ENCODE results near the gene TRANK1.

DNA sequence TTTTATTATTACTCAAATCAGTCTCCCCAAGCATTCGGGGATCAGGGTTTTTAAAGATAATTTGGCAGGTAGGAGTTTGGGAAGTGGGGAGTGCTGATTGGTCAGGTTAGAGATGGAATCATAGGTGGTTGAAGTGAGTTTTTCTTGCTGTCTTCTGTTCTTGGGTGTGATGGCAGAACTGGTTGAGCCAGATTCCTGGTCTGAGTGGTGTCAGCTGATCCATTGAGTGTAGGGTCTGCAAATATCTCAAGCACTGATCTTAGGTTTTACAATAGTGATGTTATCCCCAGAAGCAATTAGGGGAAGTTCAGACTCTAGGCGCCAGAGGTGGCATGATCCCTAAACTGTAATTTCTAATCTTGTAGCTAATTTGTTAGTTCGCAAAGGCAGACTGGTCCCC, 20.6 kb upstream of the TRANK1 start:
- TF ChIP-seq, protein P1, sequence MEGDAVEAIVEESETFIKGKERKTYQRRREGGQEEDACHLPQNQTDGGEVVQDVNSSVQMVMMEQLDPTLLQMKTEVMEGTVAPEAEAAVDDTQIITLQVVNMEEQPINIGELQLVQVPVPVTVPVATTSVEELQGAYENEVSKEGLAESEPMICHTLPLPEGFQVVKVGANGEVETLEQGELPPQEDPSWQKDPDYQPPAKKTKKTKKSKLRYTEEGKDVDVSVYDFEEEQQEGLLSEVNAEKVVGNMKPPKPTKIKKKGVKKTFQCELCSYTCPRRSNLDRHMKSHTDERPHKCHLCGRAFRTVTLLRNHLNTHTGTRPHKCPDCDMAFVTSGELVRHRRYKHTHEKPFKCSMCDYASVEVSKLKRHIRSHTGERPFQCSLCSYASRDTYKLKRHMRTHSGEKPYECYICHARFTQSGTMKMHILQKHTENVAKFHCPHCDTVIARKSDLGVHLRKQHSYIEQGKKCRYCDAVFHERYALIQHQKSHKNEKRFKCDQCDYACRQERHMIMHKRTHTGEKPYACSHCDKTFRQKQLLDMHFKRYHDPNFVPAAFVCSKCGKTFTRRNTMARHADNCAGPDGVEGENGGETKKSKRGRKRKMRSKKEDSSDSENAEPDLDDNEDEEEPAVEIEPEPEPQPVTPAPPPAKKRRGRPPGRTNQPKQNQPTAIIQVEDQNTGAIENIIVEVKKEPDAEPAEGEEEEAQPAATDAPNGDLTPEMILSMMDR (IDR thresholded peaks at IDR 0.05 in 8 of 11, conservative IDR thresholded peaks at IDR 0.05 in 3 of 11), result no peak
- TF ChIP-seq POLR2A (IDR thresholded peaks at IDR 0.05), result no peak
